Measurements from ENCODE around the gene SEPHS2. TPM values are rescaled to one million over a fixed set of nuclear protein-coding genes. Genes with fewer than 3 reads are reported as not detected.

Gene SEPHS2
- total and polyA plus RNA-seq, 11 donors = 15.1 to 62.8 (median 30.0) TPM

GRCh38 chr16:30491744-30492308 is 46.2 kb upstream of the SEPHS2 start:
- DNase-seq = peak in 2 of 5 donors; percentile 20 to 51
- Histone ChIP-seq H3K4me3 (no peak overlapping the region), H3K9me3 (no peaks in the 10 kb centered on the region), H3K27me3 (no peaks in the 10 kb centered on the region), H3K4me1 (peaks cover 0 to 26% (median 0%) of the 10 kb centered on the region in 12 donors), H3K36me3 (peaks cover 0 to 72% (median 0%) of the 10 kb centered on the region in 9 donors), H3K27ac (peak overlapping the region in 1 of 12 donors; percentile 46)
- intact Hi-C loops (cut with DNase I) = no loop called here
- no peak for TF ChIP-seq CTCF (IDR thresholded peaks at IDR 0.05)
- no peak for TF ChIP-seq POLR2A (IDR thresholded peaks at IDR 0.05)
- WGBS, 4 donors = 34 to 55% (median 43%) methylated on average over 6 of the region's 6 CpGs
- peak in 1 of 4 donors; percentile 64 for ATAC-seq

GRCh38 chr16:30491229-30491628 is 45.6 kb upstream of the SEPHS2 start:
- Histone ChIP-seq H3K9me3 (no peaks in the 10 kb centered on the region), H3K4me1 (peaks cover 0 to 26% (median 0%) of the 10 kb centered on the region in 12 donors), H3K27ac (no peak overlapping the region), H3K27me3 (no peaks in the 10 kb centered on the region), H3K4me3 (no peak overlapping the region), H3K36me3 (peaks cover 0 to 72% (median 0%) of the 10 kb centered on the region in 9 donors)
- WGBS, 4 donors = 89 to 91% (median 91%) methylated on average over 4 of the region's 4 CpGs
- intact Hi-C loops (cut with DNase I) = no loop called here
- TF ChIP-seq POLR2A (IDR thresholded peaks at IDR 0.05) (no peak), CTCF (IDR thresholded peaks at IDR 0.05) (no peak)
- ATAC-seq = no peak
- no peak for DNase-seq

- Histone ChIP-seq H3K27me3 (no peaks in the 10 kb centered on the region), H3K4me1 (peaks cover 0 to 26% (median 0%) of the 10 kb centered on the region in 12 donors), H3K27ac (no peak overlapping the region), H3K36me3 (peaks cover 0 to 74% (median 0%) of the 10 kb centered on the region in 9 donors), H3K9me3 (no peaks in the 10 kb centered on the region), H3K4me3 (no peak overlapping the region)
- no peak for TF ChIP-seq POLR2A (IDR thresholded peaks at IDR 0.05)
- no peak for TF ChIP-seq CTCF (IDR thresholded peaks at IDR 0.05)
- DNase-seq (no peak), ATAC-seq (no peak)
- intact Hi-C loops (cut with DNase I) = no loop called here
- 81 to 95% (median 83%) methylated on average over 6 of the region's 6 CpGs for WGBS, 4 donors
Observed at GRCh38 chr16:30490210-30490609, 44.5 kb upstream of the SEPHS2 start.

GRCh38 chr16:30488764-30489605 is 43.3 kb upstream of the SEPHS2 start:
- peaks cover 0 to 73% (median 0%) of the 10 kb centered on the region in 9 donors for H3K36me3 ChIP-seq
- no peak overlapping the region for H3K27ac ChIP-seq
- intact Hi-C loops (cut with DNase I) = no loop called here
- H3K9me3 ChIP-seq = no peaks in the 10 kb centered on the region
- ATAC-seq = no peak
- no peak for DNase-seq
- H3K4me3 ChIP-seq = no peak overlapping the region
- 65 to 71% (median 68%) methylated on average over 8 to 11 of the region's 11 CpGs for WGBS, 4 donors
- TF ChIP-seq POLR2A (IDR thresholded peaks at IDR 0.05) (no peak), CTCF (IDR thresholded peaks at IDR 0.05) (no peak)
- no peaks in the 10 kb centered on the region for H3K27me3 ChIP-seq
- peaks cover 0 to 26% (median 0%) of the 10 kb centered on the region in 12 donors for H3K4me1 ChIP-seq

Measured in heart left ventricle (tissue), 16 donors.